Inflammatory macrophage treated with lipopolysaccharide for 1 hour (primary cell): ENCODE data around the gene ASCL4.
A peak's percentile ranks its signal among the peaks of the same experiment; 100 is the strongest.

Experiments
- DNase-seq, 2 donors: peaks; one replicate each; pipeline ENCODE4 v3.0.0-alpha.2; 2020 to 2022

ASCL4 gene

DNA sequence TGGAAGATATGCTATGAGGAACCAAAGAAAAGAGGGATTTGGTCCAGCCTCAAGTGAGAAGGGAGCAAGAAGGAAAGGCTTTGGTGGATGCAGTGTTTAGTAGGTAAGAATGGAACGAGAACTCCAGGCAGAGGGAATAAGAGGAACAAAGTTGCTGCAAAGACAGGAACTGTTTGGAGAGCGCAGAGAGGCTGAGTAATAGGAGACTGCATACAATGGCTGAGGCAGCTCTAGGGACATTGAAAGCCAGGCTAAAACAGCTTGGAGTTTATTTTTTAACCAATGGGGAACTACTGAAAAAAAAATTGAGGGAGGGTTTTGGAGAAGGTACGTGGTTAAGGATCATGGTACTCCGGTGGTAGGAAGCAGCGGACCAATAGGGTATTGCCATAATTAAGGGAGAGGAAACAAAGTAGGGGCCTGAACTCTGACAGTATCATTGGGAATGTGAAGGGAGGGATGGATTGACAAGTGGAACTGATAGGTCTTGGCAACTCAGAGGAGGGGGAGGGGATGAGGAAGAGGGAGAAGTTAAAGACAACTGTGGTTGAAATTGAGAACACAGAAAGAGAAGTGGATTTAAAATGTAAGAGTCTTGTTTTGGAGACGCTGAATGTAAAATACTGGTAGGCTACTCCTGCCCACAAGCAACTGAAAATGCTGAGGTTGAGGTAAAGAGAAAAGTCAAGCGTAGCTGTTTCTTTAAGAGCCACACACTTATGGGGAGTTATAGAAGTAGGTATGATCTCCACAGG lies 4.8 kb downstream of the ASCL4 start:
- DNase-seq, result peak; percentile 29 to 32

DNA sequence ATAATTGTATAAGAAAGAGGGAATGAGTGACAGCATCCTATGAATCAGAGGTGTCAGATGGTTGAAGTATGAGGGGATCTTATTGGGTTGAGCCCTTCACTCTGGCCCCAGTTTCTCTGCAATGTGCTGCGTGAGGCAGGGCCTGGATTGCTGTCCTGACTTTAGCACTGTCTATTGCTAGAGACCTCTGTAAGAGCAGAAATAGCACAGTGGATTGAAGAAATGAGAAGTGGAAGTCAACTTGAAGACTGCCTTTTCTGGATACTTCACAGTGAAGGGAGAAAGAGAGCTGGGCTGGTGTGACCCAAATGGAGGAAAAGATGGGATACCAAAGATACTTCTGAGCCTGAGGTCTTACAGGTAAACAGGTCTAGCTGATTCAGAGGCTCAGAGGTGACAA lies 5.8 kb downstream of the ASCL4 start:
- peak in 1 of 2 donors; percentile 20 for DNase-seq

DNA sequence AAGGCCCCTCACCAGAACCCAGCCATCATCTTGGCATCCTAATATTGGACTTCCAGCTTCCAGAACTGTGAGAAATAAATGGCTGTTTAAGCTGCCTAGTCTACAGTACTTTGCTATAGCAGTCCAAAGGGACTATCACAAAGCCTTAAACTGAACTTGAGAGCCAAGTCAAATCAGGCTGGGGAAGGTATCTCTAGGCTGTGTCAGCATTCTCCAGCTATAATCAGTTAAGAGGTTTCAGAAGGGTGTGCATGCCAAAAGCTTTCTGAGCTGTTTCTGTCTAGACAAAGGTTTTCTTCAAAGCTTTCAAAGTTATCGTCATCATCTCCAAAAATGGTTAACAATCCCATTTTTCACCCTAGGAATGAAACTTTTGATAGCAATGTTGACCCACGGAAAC lies 7.6 kb downstream of the ASCL4 start:
- DNase-seq, result no peak

DNA sequence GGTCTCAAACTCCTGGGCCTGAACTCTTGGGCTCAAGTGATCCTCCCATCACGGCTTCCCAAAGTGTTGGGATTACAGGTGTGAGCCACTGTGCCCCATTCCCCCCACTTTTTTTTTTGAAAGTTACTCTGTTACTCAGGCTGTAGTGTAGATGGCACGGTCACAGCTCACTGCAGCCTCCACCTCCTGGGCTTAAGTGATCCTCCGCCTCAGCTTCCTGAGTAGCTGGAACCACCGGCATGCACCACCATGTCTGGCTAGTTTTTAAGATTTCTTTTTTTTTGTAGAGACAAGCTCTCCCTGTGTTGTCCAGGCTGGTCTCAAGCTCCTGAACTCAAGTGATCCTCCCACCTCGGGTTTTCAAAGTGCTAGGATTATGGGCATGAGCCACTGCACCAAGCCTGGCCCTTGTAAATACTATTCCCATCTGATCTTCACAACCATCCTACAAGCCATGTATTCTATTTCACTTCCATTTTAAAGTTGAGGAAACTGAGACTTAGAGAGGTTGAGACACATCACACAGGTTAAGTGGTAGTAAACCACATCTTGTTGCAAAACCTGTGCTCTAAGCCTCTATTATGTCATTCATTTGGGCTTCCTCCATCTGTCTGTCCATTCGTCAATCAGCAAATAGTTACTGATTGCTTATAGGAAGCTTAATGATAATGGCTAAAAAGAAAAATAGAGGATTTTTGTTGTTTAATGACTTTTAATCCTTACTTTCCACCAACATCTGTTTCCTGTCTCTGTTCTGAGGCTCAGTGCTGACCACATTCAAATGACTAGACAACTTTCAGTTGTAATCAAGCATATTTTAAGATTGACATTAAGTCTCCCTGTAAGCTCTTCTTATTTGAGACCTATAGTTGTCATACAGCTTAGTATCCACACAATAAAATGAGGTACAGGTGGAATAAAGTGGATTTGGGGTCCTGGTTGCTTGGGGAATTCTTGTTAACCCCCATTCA lies 9.2 kb downstream of the ASCL4 start:
- DNase-seq, result no peak

DNA sequence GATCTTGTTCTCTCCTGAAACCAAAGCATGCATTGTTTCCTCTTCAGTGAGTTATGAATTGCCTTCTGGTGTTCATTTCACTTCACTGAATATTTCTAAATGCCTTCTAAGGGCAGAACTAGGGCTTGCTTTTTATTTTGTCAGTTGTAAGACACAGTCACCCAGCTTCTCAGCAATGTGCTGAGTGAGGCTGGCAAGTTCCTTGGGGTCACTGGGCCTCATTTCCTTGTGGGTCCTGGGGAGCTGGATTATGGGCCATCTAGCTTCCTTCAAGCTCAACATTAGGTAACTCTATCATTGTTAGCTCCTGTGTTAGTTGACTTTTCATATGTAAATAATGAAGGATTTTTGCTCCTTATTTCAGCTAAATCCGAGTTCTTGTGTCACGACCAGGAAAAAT lies 13.8 kb downstream of the ASCL4 start:
- DNase-seq, result no peak

DNA sequence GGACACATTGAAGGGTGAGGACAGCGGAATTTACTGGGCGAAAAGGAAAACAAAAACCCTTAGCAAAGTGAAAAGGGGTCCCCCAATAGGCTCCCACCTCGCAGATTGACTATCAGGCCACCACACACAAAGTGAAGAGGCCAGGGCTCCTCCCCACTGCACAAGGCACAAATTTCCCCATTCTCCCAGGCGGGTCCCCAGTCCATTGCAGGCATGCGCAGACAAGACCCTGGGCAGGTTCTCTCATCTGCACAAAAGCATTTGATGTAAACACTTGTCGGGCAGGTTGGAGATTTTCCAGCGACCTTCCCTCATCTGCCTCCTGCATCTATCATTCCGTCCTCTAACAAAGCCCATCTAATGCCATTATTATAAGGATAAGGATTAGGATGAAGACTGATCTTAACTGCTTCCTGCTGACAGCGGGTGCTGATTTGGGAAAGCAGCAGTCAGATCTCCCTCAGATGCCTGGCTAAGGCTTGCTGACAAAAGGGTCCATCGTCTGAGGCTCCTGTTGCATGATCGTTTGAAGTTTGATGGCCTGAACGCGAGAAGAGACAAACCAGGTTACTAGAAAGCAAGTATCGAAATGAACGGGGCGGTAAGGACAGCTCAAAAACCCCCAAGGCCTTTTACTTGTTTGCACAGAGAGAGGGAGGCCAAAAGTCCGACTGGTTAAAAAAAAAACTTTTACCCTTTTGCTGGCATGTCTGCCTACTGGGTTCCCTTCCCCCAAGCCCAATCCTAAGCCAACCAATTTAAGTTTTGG lies 14.4 kb downstream of the ASCL4 start:
- DNase-seq, result no peak

DNA sequence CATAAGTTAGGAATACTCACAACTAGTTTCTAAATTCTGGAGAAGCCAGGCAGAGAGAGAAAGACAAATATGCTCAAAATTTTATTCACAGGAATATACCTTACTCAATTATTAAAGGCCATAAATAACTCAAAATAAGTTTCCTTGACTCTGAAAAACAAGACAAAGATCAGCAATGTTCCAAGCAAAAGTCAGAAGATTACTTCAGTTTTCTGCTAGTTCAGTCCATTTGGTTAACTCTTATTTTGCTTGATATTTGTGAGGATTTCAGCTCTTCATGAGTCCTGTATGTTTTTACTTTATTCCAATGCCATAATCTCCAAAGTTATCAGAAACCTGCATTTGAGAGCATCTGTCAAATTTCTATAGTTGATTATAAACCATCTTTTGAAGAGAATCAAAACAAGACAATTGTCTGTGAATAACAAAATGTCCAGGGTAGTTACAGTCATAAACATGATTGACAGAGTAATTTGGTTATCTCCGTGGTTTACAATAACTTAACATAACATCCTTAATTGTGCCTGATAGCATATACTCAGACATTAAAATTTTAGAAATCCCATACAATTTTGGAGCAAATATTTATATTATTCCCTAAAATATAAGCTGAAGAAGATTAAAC lies 17.1 kb downstream of the ASCL4 start:
- no peak for DNase-seq

DNA sequence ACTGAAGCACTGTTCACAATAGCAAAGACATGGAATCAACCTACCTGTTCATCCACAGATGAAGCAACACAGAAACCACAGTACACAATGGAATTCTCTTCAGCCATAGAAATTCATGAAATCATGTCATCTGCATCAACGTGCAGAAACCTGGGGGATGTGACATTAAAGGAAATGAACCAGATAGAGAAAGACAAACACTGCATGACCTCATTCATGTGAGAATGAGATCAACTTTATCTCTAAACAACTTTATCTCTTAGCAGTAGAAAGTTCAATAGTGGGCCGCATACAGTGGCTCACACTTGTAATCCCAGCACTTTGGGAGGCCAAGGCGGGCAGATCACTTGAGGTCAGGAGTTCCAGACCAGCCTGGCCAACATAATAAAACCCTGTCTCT lies 19.9 kb downstream of the ASCL4 start:
- no peak for DNase-seq

DNA sequence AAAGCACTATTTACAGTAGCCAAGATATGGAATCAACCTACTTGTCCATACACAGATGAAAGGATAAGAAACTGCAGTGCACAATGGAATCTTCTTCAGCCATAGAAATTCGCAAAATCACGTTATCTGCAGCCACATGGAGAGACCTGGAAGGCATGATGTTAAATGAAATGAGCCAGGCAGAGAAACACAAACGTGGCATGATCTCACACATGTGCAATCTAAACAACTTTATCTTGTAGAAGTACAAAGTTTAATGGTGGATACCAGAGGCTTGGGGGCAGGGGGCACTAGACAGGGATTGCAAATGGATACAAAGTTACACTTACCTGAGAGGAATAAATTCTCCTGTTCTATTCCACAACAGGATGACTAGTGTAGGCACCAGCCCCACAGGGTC lies 24.1 kb downstream of the ASCL4 start:
- DNase-seq, result no peak

DNA sequence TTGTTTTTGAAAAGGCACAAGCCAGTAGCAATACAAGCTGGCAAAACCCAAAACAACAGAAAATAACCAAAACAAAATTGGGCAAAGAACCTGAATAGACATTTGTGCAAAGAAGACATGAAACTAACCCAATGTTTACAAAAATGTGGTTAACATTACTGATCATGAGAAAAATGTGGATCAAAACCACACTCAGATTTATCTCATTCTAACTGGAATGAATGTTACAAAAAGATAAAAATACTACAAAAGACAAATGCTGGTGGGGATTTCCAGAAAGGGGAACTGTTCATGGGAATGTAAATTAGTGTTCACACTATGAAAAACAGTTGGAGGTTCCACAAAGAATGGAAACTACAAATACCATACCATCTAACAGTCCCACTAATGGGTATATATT lies 26.6 kb downstream of the ASCL4 start:
- no peak for DNase-seq

DNA sequence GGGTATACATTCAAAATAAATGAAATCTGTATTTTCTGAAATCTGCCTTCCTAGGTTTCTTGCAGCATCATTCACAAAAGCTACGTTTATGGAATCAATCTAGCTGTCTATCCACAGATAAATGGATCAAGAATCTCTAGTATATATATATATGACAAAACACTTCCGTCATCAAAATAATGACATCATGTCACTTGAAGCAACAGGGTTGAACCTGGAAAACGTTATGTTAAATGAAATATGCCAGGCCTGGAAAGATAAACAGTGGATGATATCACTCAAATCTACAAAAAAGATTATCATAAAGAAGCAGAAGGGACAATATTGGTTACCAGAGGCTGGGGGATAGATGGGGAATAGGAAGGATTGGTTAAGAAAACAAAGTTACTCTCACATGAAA lies 28.6 kb downstream of the ASCL4 start:
- no peak for DNase-seq

DNA sequence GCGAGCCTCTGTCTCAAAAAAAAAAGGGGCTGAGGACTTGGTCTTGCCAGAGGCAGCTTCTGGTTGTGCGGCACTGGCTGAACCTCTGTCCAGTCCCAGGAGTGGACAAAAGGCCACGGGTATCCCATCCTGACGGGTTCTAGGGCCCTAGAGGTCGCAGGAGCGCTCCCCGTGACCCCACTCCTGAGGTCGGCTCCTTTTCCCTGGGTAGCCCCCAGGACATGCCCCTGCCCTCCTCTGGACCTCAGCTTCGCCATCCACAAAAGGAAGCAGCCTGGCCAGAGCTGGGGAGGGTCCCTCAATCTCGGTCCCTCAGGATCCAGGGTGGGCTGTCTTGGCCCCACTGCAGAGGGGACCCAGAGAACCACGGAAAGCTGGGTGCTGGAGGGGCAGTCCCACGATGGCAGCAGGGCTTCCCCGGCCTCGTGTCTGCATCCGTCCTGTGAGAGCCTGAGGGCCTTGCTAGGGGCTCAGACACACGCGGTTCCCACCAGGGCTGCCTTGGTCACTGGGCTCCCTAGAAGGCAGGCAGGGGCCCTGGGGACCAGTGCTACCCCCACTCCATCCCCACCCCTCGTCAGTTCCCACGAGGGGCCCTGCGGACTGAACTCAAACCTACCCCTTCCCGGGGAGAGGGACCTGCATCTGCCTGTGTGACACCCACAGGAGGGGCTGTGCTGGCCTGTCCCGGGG lies 31.1 kb downstream of the ASCL4 start:
- DNase-seq, result no peak

DNA sequence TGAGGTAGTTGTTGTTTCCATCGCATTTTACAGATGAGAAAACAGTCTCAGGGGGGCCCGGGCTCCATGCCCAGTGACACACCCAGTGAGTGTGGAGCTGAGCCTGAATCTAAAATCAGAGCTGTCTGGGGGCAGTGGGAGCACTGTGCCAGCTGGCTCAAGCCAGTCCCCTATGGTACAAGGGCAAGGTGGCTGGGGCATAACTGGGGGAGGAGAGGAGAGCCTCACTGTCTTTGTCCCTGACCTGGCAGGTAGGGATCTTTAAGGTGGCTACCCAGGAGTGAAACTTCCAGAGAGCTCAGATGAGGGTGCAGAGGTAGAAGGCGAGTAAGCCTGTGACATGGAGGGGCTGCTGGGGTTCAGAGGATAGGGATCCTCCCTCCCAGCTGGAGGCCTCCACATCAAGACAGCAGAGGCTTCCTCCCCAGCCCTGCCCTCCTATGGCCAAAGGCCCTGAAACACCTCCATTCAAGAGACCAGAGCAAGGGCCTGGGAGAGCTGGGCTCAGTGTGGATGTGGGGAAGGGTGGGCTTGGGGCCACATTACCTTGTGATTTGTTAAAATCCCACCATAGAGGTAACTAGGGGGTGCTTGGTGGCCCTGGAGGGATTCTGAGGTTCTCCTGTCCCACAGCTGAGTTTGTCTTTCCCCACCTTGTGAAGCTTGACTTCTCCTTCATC lies 33.1 kb downstream of the ASCL4 start:
- no peak for DNase-seq

DNA sequence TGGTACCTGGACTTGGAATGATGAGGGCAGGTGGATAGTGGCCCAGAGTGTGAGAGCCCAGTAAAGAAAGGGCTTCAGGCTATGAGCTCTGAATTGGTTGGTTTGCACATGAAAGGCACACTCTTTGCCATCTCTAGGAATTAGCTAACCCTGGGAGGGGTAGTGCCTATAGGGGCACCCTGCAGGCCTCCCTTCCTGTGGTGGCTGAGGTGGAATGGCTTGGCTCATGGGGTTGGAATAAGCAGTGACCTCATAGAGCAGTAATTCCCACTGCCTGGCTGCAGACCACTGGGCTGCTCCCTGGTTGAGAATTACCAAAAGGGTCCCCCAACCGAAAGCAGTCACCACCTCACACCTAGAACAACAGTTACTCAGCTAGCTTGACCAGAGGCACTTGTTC lies 42.7 kb downstream of the ASCL4 start:
- no peak for DNase-seq

DNA sequence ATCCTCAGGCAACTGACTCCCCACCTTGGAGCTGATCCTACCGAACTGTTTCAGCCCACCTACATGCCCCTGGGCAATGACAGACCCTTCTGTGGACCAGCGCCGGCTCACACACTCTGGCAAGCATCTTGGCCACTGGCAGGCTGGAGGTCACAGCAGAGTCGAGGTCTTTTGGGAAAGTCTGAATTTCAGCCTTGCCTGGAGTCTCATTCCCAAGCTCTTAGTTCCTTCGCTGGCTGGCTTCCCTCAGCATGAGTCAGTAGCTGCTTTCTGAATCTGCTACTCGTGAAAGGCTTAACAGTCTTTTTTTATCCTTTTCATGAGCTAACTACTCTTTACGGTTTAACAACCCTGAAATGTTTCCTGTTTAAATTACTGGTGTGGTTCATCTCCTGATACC lies 44.5 kb downstream of the ASCL4 start:
- no peak for DNase-seq

DNA sequence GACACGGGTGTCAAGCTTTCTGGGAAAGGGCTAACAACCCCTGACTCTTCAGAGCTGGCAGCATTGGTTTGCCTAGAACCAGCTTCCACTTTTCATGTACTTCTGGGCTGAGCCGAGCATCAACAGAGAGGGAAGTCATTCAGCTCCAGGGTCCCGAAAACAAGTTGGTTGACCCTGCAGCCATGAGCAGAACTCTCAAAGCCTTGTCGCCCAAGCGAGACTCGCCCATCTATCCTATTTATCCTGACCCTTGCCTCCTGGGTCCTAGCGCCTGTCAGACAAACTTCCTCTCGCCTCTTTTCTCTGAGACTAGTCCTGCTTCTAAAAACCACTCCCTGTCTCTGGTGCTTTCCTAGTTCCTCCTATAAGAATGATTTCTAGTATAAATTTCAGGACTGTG lies 47.9 kb downstream of the ASCL4 start:
- no peak for DNase-seq
